Measurements from ENCODE around the gene NMD3.

- TF ChIP-seq CTCF (conservative IDR thresholded peaks at IDR 0.05; ENCODE audit: low read depth, low read length) (no peak), EZH2 (IDR thresholded peaks at IDR 0.05; ENCODE audit: borderline replicate concordance, low read depth, low read length, poor library complexity, severe bottlenecking) (no peak)
Observed at GRCh38 chr3:161293381-161293780, 72.3 kb downstream of the NMD3 start.

All from A673 (cell line).